ENCODE data around the gene MAST3.

DNA sequence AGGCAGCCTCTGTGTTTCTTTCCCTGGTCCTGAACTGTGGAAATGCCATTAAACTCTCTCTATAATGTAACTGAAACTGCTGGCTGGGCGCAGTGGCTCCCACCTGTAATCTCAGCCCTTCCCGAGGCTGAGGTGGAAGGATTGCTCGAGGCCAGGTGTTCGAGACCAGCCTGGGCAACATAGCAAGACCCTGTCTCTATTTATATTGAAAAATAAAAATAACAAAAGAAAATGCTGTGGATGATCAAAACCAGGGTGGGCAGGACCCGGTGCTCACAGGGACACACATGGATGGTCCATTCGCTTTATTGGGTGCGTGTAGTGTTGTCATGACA, 98.9 kb downstream of the MAST3 start:
- TF ChIP-seq EP300 (conservative IDR thresholded peaks at IDR 0.05; ENCODE audit: poor library complexity, severe bottlenecking) (no peak), CTCF (IDR thresholded peaks at IDR 0.05; ENCODE audit: poor library complexity, severe bottlenecking) (no peak), TAF1 (IDR thresholded peaks at IDR 0.05; ENCODE audit: low read depth) (no peak), POLR2AphosphoS5 (IDR thresholded peaks at IDR 0.05) (no peak), EZH2 (IDR thresholded peaks at IDR 0.05; ENCODE audit: borderline replicate concordance, insufficient read depth, low read length, poor library complexity, severe bottlenecking) (no peak), RAD21 (conservative IDR thresholded peaks at IDR 0.05) (no peak), MXI1 (conservative IDR thresholded peaks at IDR 0.05; ENCODE audit: poor library complexity, severe bottlenecking) (no peak)
- TF ChIP-seq, protein P1, sequence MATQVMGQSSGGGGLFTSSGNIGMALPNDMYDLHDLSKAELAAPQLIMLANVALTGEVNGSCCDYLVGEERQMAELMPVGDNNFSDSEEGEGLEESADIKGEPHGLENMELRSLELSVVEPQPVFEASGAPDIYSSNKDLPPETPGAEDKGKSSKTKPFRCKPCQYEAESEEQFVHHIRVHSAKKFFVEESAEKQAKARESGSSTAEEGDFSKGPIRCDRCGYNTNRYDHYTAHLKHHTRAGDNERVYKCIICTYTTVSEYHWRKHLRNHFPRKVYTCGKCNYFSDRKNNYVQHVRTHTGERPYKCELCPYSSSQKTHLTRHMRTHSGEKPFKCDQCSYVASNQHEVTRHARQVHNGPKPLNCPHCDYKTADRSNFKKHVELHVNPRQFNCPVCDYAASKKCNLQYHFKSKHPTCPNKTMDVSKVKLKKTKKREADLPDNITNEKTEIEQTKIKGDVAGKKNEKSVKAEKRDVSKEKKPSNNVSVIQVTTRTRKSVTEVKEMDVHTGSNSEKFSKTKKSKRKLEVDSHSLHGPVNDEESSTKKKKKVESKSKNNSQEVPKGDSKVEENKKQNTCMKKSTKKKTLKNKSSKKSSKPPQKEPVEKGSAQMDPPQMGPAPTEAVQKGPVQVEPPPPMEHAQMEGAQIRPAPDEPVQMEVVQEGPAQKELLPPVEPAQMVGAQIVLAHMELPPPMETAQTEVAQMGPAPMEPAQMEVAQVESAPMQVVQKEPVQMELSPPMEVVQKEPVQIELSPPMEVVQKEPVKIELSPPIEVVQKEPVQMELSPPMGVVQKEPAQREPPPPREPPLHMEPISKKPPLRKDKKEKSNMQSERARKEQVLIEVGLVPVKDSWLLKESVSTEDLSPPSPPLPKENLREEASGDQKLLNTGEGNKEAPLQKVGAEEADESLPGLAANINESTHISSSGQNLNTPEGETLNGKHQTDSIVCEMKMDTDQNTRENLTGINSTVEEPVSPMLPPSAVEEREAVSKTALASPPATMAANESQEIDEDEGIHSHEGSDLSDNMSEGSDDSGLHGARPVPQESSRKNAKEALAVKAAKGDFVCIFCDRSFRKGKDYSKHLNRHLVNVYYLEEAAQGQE (IDR thresholded peaks at IDR 0.05; ENCODE audit: borderline replicate concordance), result no peak
